ENCODE data around the gene CBLC.

CBLC gene

DNA sequence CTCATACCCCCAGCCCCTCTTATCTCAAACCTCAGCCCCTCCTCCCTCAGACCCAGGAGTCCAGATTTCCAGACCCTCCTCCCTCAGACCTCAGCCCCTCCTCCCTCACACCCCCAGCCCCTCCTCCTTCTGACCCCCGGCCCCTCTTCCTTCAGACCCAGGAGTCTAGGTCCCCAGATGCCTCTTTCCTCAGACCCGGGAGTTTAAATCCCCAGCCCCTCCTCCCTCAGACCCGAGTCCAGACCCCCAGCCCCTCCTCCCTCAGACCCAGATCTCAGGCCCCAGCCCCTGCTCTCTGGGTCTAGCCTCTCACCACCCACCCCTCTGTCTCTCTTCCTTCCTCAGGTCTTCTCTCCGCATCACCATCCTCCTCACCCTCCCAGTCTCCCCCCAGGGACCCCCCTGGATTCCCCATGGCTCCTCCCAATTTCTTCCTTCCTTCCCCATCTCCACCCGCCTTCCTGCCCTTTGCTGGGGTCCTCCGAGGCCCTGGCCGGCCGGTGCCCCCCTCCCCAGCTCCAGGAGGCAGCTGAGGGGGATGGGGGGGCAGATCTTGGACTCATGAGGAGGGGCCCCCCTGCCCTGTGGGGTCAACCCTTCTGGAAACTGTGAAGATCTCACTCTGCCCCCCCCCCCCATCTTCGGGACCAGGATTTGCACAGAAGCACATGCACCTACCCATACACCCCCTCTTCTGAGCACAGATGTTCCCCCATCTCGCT lies 18.4 kb upstream of the CBLC start:
- no peaks in the 10 kb centered on the region for H3K9me3 ChIP-seq (ENCODE audit: insufficient read depth, low read length, severe bottlenecking)
- H4K20me1 ChIP-seq (ENCODE audit: insufficient read depth, low read length) = peaks cover 6% of the 10 kb centered on the region; the same call in 1 of the 2 replicates
- no peak overlapping the region for H3K9ac ChIP-seq (ENCODE audit: low read depth, low read length)
- H3K4me1 ChIP-seq (ENCODE audit: insufficient read depth, low read length) = peaks cover 4% of the 10 kb centered on the region
- no peak overlapping the region for H3K27ac ChIP-seq (ENCODE audit: low read length)
- H3K4me2 ChIP-seq (ENCODE audit: insufficient read depth, low read length) = no peak overlapping the region
- TF ChIP-seq, protein P1, sequence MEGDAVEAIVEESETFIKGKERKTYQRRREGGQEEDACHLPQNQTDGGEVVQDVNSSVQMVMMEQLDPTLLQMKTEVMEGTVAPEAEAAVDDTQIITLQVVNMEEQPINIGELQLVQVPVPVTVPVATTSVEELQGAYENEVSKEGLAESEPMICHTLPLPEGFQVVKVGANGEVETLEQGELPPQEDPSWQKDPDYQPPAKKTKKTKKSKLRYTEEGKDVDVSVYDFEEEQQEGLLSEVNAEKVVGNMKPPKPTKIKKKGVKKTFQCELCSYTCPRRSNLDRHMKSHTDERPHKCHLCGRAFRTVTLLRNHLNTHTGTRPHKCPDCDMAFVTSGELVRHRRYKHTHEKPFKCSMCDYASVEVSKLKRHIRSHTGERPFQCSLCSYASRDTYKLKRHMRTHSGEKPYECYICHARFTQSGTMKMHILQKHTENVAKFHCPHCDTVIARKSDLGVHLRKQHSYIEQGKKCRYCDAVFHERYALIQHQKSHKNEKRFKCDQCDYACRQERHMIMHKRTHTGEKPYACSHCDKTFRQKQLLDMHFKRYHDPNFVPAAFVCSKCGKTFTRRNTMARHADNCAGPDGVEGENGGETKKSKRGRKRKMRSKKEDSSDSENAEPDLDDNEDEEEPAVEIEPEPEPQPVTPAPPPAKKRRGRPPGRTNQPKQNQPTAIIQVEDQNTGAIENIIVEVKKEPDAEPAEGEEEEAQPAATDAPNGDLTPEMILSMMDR (IDR thresholded peaks at IDR 0.05; ENCODE audit: borderline replicate concordance, extremely low read depth, low read length, poor library complexity, severe bottlenecking) = no peak
- TF ChIP-seq EZH2 (IDR thresholded peaks at IDR 0.05; ENCODE audit: borderline replicate concordance, low read depth, low read length, severe bottlenecking) = no peak
- H3K27me3 ChIP-seq (ENCODE audit: insufficient read depth, low read length, poor library complexity) = peaks cover 8% of the 10 kb centered on the region
- no peaks in the 10 kb centered on the region for H3K79me2 ChIP-seq (ENCODE audit: insufficient read depth, low read length)
- no peak for ATAC-seq (ENCODE audit: insufficient read depth, low read depth)
- no peak overlapping the region for H2AFZ ChIP-seq (ENCODE audit: low read depth, low read length)
- DNase-seq = no peak
- H3K4me3 ChIP-seq (ENCODE audit: low read depth in 1 of 2, low read length in 2 of 2) = no peak overlapping the region
- H3K36me3 ChIP-seq (ENCODE audit: insufficient read depth, low read length) = no peaks in the 10 kb centered on the region

DNA sequence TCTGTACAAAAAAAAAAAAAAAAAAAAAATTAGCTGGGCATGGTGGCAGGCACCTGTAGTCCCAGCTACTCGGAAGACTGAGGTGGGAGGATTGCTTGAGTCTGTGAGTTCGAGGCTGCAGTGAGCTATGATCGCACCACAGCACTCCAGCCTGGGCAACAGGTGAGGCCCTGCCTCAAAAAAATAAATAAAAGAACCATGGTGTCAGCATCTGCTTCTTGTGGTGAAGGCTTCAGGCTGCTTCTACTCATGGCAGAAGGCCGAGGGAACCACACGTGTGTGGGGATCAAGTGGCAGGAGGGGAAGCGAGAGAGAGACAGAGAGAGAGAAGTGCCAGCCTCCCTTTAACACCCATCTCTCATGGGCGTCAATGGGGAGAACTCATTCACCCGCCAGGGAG lies 15.7 kb upstream of the CBLC start:
- H3K9me3 ChIP-seq (ENCODE audit: insufficient read depth, low read length, severe bottlenecking) = no peaks in the 10 kb centered on the region
- no peak overlapping the region for H3K4me3 ChIP-seq (ENCODE audit: low read depth in 1 of 2, low read length in 2 of 2)
- H3K9ac ChIP-seq (ENCODE audit: low read depth, low read length) = no peak overlapping the region
- H3K27me3 ChIP-seq (ENCODE audit: insufficient read depth, low read length, poor library complexity) = no peaks in the 10 kb centered on the region
- DNase-seq (no peak), ATAC-seq (ENCODE audit: insufficient read depth, low read depth) (no peak)
- no peaks in the 10 kb centered on the region for H3K4me1 ChIP-seq (ENCODE audit: insufficient read depth, low read length)
- no peak for TF ChIP-seq EZH2 (IDR thresholded peaks at IDR 0.05; ENCODE audit: borderline replicate concordance, low read depth, low read length, severe bottlenecking)
- TF ChIP-seq, protein P1 (IDR thresholded peaks at IDR 0.05; ENCODE audit: borderline replicate concordance, extremely low read depth, low read length, poor library complexity, severe bottlenecking) = no peak
- no peaks in the 10 kb centered on the region for H3K36me3 ChIP-seq (ENCODE audit: insufficient read depth, low read length)
- no peak overlapping the region for H2AFZ ChIP-seq (ENCODE audit: low read depth, low read length)
- H3K4me2 ChIP-seq (ENCODE audit: insufficient read depth, low read length) = no peak overlapping the region
- H3K79me2 ChIP-seq (ENCODE audit: insufficient read depth, low read length) = no peaks in the 10 kb centered on the region
- H3K27ac ChIP-seq (ENCODE audit: low read length) = no peak overlapping the region
- no peaks in the 10 kb centered on the region for H4K20me1 ChIP-seq (ENCODE audit: insufficient read depth, low read length)

DNA sequence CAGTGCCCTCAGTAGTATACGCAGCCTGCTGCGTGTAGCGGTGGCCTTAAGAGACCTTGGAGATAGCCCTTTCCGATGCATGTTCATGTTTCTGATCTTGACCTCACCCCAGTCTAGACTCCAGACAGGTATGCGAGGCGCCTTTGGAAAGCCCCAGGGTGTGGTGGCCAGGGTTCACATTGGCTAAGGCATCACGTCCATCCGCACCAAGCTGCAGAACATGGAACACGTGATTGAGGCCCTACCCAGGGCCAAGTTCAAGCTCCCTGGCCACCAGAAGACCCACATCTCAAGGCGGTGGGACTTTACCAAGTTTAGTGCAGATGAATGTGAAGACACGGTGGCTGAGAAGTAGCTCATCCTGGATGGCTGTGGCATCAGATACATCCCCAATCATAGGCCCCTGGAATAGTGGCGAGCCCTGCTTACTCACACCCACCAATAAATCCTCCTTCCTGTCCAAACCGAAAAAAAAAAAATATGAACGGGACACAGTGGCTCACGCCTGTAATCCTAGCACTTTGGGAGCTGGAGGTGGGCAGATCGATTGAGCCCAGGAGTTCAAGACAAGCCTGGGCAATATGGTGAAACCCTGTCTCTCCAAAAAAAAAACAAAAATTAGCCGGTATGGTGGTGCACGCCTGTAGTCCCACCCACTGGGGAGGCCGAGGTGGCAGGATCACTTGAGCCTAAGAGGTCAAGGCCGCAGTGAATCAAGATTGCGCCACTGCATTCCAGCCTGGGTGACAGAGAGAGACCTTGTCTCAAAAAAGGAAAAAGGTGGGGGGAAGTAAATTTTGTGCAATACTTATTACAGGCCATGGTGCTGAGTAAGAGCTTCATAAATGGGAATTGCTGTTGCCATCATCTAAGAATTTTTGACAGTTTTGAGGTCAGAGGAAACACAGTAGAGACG lies 12.4 kb upstream of the CBLC start:
- no peaks in the 10 kb centered on the region for H3K79me2 ChIP-seq (ENCODE audit: insufficient read depth, low read length)
- no peak for TF ChIP-seq EZH2 (IDR thresholded peaks at IDR 0.05; ENCODE audit: borderline replicate concordance, low read depth, low read length, severe bottlenecking)
- TF ChIP-seq, protein P1 (IDR thresholded peaks at IDR 0.05; ENCODE audit: borderline replicate concordance, extremely low read depth, low read length, poor library complexity, severe bottlenecking) = no peak
- no peak overlapping the region for H3K9ac ChIP-seq (ENCODE audit: low read depth, low read length)
- H3K4me1 ChIP-seq (ENCODE audit: insufficient read depth, low read length) = no peaks in the 10 kb centered on the region
- no peak overlapping the region for H3K27ac ChIP-seq (ENCODE audit: low read length)
- DNase-seq (no peak), ATAC-seq (ENCODE audit: insufficient read depth, low read depth) (no peak)
- no peaks in the 10 kb centered on the region for H3K36me3 ChIP-seq (ENCODE audit: insufficient read depth, low read length)
- H2AFZ ChIP-seq (ENCODE audit: low read depth, low read length) = no peak overlapping the region
- no peaks in the 10 kb centered on the region for H4K20me1 ChIP-seq (ENCODE audit: insufficient read depth, low read length)
- no peak overlapping the region for H3K4me3 ChIP-seq (ENCODE audit: low read depth in 1 of 2, low read length in 2 of 2)
- no peak overlapping the region for H3K4me2 ChIP-seq (ENCODE audit: insufficient read depth, low read length)
- no peaks in the 10 kb centered on the region for H3K27me3 ChIP-seq (ENCODE audit: insufficient read depth, low read length, poor library complexity)
- no peaks in the 10 kb centered on the region for H3K9me3 ChIP-seq (ENCODE audit: insufficient read depth, low read length, severe bottlenecking)

Data from DND-41 (cell line).